ENCODE measurements around the gene JUP. TPM values are rescaled to one million over a fixed set of nuclear protein-coding genes. Genes with fewer than 3 reads are reported as not detected.

The JUP gene
- total and polyA plus RNA-seq, 4 experiments from 2014 or later, result 0.15 to 0.69 TPM; not detected in 2

GRCh38 chr17:41796121-41796895 is 9.8 kb upstream of the JUP start:
- Histone ChIP-seq H3K36me3 (ENCODE audit: insufficient read depth, low read length) (no peaks in the 10 kb centered on the region), H3K4me3 (ENCODE audit: low read length in 2 of 2) (no peak overlapping the region), H3K4me1 (ENCODE audit: insufficient read depth, low read length) (no peaks in the 10 kb centered on the region), H3K9me3 (ENCODE audit: control insufficient read depth in 1 of 2, low read length in 2 of 2) (no peaks in the 10 kb centered on the region), H3K27ac (ENCODE audit: low read depth, low read length) (no peak overlapping the region), H3K27me3 (ENCODE audit: insufficient read depth, low read length) (no peaks in the 10 kb centered on the region)
- peaks cover 0 to 3% of the 10 kb centered on the region in 2 donors for H3K27me3 Mint-ChIP-seq
- H3K4me3 Mint-ChIP-seq, result no peak overlapping the region
- H3K27ac Mint-ChIP-seq, result no peak overlapping the region
- H3K36me3 Mint-ChIP-seq, result no peaks in the 10 kb centered on the region
- no peaks in the 10 kb centered on the region for H3K9me3 Mint-ChIP-seq
- DNase-seq, result no peak
- ChIA-PET CTCF (ENCODE audit: partially characterized antibody) (interaction anchor here (1.9 kb wide), 1 partner anchor 11 kb away, joined by 6 read pairs; no protein-coding TSS in a partner anchor), POLR2A (ENCODE audit: partially characterized antibody) (no interaction called here)
- intact Hi-C loops (cut with micrococcal nuclease), result no loop called here
- H3K4me1 Mint-ChIP-seq, result peaks cover 0 to under 1% (median under 1%) of the 10 kb centered on the region in 4 donors

- no peaks in the 10 kb centered on the region for H3K36me3 Mint-ChIP-seq
- intact Hi-C loops (cut with micrococcal nuclease), result no loop called here
- ChIA-PET CTCF (ENCODE audit: partially characterized antibody) (no interaction called here), POLR2A (ENCODE audit: partially characterized antibody) (no interaction called here)
- Histone ChIP-seq H3K27me3 (ENCODE audit: insufficient read depth, low read length) (no peaks in the 10 kb centered on the region), H3K4me3 (ENCODE audit: low read length in 2 of 2) (no peak overlapping the region), H3K27ac (ENCODE audit: low read depth, low read length) (no peak overlapping the region), H3K9me3 (ENCODE audit: control insufficient read depth in 1 of 2, low read length in 2 of 2) (no peaks in the 10 kb centered on the region), H3K4me1 (ENCODE audit: insufficient read depth, low read length) (no peaks in the 10 kb centered on the region), H3K36me3 (ENCODE audit: insufficient read depth, low read length) (no peaks in the 10 kb centered on the region)
- H3K27me3 Mint-ChIP-seq, result peaks cover 3% of the 10 kb centered on the region in 2 donors
- H3K4me3 Mint-ChIP-seq, result no peak overlapping the region
- no peaks in the 10 kb centered on the region for H3K9me3 Mint-ChIP-seq
- no peak overlapping the region for H3K27ac Mint-ChIP-seq
- no peak for DNase-seq
- H3K4me1 Mint-ChIP-seq, result peaks cover 3 to 8% (median 4%) of the 10 kb centered on the region in 4 donors
These were observed 8.0 kb upstream of the JUP start for GRCh38 chr17:41794540-41794975.

- no peaks in the 10 kb centered on the region for H3K27me3 ChIP-seq (ENCODE audit: insufficient read depth, low read length)
- H3K9me3 ChIP-seq (ENCODE audit: control insufficient read depth in 1 of 2, low read length in 2 of 2), result no peaks in the 10 kb centered on the region
- no peak for DNase-seq
- Mint-ChIP-seq H3K4me3 (no peak overlapping the region), H3K27me3 (peaks cover 0 to 3% of the 10 kb centered on the region in 2 donors), H3K36me3 (no peaks in the 10 kb centered on the region), H3K27ac (no peak overlapping the region), H3K9me3 (no peaks in the 10 kb centered on the region), H3K4me1 (peaks cover 3 to 8% (median 5%) of the 10 kb centered on the region in 4 donors)
- CTCF ChIA-PET (ENCODE audit: partially characterized antibody), result no interaction called here
- no peaks in the 10 kb centered on the region for H3K4me1 ChIP-seq (ENCODE audit: insufficient read depth, low read length)
- no peaks in the 10 kb centered on the region for H3K36me3 ChIP-seq (ENCODE audit: insufficient read depth, low read length)
- H3K27ac ChIP-seq (ENCODE audit: low read depth, low read length), result no peak overlapping the region
- no peak overlapping the region for H3K4me3 ChIP-seq (ENCODE audit: low read length in 2 of 2)
- POLR2A ChIA-PET (ENCODE audit: partially characterized antibody), result no interaction called here
- intact Hi-C loops (cut with micrococcal nuclease), result no loop called here
These were observed 7.5 kb upstream of the JUP start for GRCh38 chr17:41793784-41794539.

GRCh38 chr17:41792845-41793783 is 6.6 kb upstream of the JUP start:
- intact Hi-C loops (cut with micrococcal nuclease), result no loop called here
- DNase-seq, result no peak
- ChIA-PET CTCF (ENCODE audit: partially characterized antibody) (no interaction called here), POLR2A (ENCODE audit: partially characterized antibody) (no interaction called here)
- H3K4me3 ChIP-seq (ENCODE audit: low read length in 2 of 2), result no peak overlapping the region
- H3K27ac ChIP-seq (ENCODE audit: low read depth, low read length), result no peak overlapping the region
- Mint-ChIP-seq H3K36me3 (no peaks in the 10 kb centered on the region), H3K4me3 (no peak overlapping the region), H3K4me1 (peaks cover 3 to 16% (median 7%) of the 10 kb centered on the region in 4 donors), H3K27ac (no peak overlapping the region), H3K9me3 (no peaks in the 10 kb centered on the region), H3K27me3 (peaks cover 0 to 3% of the 10 kb centered on the region in 2 donors)
- H3K27me3 ChIP-seq (ENCODE audit: insufficient read depth, low read length), result no peaks in the 10 kb centered on the region
- no peaks in the 10 kb centered on the region for H3K36me3 ChIP-seq (ENCODE audit: insufficient read depth, low read length)
- H3K4me1 ChIP-seq (ENCODE audit: insufficient read depth, low read length), result no peaks in the 10 kb centered on the region
- H3K9me3 ChIP-seq (ENCODE audit: control insufficient read depth in 1 of 2, low read length in 2 of 2), result no peaks in the 10 kb centered on the region

GRCh38 chr17:41787021-41787418 is 509 bp upstream of the JUP start:
- Mint-ChIP-seq H3K36me3 (no peaks in the 10 kb centered on the region), H3K9me3 (peaks cover 0 to 1% (median 0%) of the 10 kb centered on the region in 8 donors), H3K27me3 (peaks cover 11 to 22% of the 10 kb centered on the region in 2 donors), H3K4me3 (peak overlapping the region; percentile 75 to 85 (median 80)), H3K4me1 (peaks cover 12 to 37% (median 18%) of the 10 kb centered on the region in 4 donors), H3K27ac (peak overlapping the region in 4 of 7 donors; percentile 29 to 61 (median 34))
- ChIA-PET CTCF (ENCODE audit: partially characterized antibody) (interaction anchor here (0.5 to 2.8 kb wide), 5 partner anchors 9 to 103 kb away, joined by 3 to 9 read pairs (median 4); partner anchors contain the start of gene P3H4), POLR2A (ENCODE audit: partially characterized antibody) (interaction anchor here (0.6 to 1.1 kb wide), 5 partner anchors 24 to 922 kb away, joined by 3 to 4 read pairs (median 4); partner anchors contain the start of gene P3H4)
- Histone ChIP-seq H3K27me3 (ENCODE audit: insufficient read depth, low read length) (peaks cover 21% of the 10 kb centered on the region), H3K36me3 (ENCODE audit: insufficient read depth, low read length) (no peaks in the 10 kb centered on the region), H3K4me1 (ENCODE audit: insufficient read depth, low read length) (peaks cover 18% of the 10 kb centered on the region), H3K4me3 (ENCODE audit: low read length in 2 of 2) (no peak overlapping the region), H3K9me3 (ENCODE audit: control insufficient read depth in 1 of 2, low read length in 2 of 2) (no peaks in the 10 kb centered on the region), H3K27ac (ENCODE audit: low read depth, low read length) (no peak overlapping the region)
- intact Hi-C loops (cut with micrococcal nuclease), result no loop called here
- no peak for DNase-seq

GRCh38 chr17:41785859-41786226 is 668 bp downstream of the JUP start:
- peaks cover 18% of the 10 kb centered on the region for H3K4me1 ChIP-seq (ENCODE audit: insufficient read depth, low read length)
- no peak overlapping the region for H3K27ac ChIP-seq (ENCODE audit: low read depth, low read length)
- no peaks in the 10 kb centered on the region for H3K36me3 ChIP-seq (ENCODE audit: insufficient read depth, low read length)
- ChIA-PET POLR2A (ENCODE audit: partially characterized antibody) (interaction anchor here (0.9 kb wide), 2 partner anchors 15 to 94 kb away, joined by 3 read pairs; no protein-coding TSS in a partner anchor), CTCF (ENCODE audit: partially characterized antibody) (interaction anchor here (1.3 to 2.8 kb wide), 4 partner anchors 10 to 123 kb away, joined by 4 to 9 read pairs (median 5); partner anchors contain the start of gene P3H4)
- peak overlapping the region in 1 of 2 donors; percentile 32 for H3K4me3 ChIP-seq (ENCODE audit: low read length in 2 of 2)
- intact Hi-C loops (cut with micrococcal nuclease), result no loop called here
- peaks cover 21% of the 10 kb centered on the region for H3K27me3 ChIP-seq (ENCODE audit: insufficient read depth, low read length)
- Mint-ChIP-seq H3K27ac (no peak overlapping the region), H3K27me3 (peaks cover 11 to 29% of the 10 kb centered on the region in 2 donors), H3K36me3 (no peaks in the 10 kb centered on the region), H3K4me3 (peak overlapping the region in 7 of 8 donors; percentile 46 to 78 (median 70)), H3K9me3 (peaks cover 0 to 2% (median 0%) of the 10 kb centered on the region in 8 donors), H3K4me1 (peaks cover 12 to 36% (median 18%) of the 10 kb centered on the region in 4 donors)
- H3K9me3 ChIP-seq (ENCODE audit: control insufficient read depth in 1 of 2, low read length in 2 of 2), result no peaks in the 10 kb centered on the region
- DNase-seq, result no peak
